ENCODE measurements around the gene FALEC. TPM values are rescaled to one million over a fixed set of nuclear protein-coding genes. Genes with fewer than 3 reads are reported as not detected.

Gene FALEC
- total and polyA plus RNA-seq, 8 donors = 0.50 to 1.9 (median 1.2) TPM; not detected in 2

DNA sequence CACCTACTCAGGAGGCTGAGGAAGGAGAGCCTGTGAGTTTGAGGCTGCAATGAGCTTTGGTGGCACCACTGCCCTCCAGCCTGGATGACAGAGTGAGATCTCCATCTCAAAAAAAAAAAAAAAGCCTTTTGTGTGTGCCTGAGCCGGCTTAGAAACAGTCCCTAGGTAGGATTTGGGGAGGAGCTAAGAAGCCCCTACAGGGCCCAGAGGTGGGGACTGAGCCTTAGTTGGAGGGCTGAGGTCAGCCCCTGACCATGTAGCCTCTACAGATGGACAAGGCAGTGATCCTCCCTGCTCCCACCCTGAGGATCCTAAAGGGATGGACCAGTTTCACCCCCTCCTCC lies 36.2 kb downstream of the FALEC start:
- Histone ChIP-seq H3K4me3 (peak overlapping the region in 1 of 2 donors; percentile 58), H3K36me3 (peaks cover 0 to 34% of the 10 kb centered on the region in 2 donors), H3K27me3 (no peaks in the 10 kb centered on the region), H3K9me3 (no peaks in the 10 kb centered on the region), H3K27ac (peak overlapping the region; percentile 85 to 89), H3K4me1 (peaks cover 35 to 64% of the 10 kb centered on the region in 2 donors)
- TF ChIP-seq, protein P1, sequence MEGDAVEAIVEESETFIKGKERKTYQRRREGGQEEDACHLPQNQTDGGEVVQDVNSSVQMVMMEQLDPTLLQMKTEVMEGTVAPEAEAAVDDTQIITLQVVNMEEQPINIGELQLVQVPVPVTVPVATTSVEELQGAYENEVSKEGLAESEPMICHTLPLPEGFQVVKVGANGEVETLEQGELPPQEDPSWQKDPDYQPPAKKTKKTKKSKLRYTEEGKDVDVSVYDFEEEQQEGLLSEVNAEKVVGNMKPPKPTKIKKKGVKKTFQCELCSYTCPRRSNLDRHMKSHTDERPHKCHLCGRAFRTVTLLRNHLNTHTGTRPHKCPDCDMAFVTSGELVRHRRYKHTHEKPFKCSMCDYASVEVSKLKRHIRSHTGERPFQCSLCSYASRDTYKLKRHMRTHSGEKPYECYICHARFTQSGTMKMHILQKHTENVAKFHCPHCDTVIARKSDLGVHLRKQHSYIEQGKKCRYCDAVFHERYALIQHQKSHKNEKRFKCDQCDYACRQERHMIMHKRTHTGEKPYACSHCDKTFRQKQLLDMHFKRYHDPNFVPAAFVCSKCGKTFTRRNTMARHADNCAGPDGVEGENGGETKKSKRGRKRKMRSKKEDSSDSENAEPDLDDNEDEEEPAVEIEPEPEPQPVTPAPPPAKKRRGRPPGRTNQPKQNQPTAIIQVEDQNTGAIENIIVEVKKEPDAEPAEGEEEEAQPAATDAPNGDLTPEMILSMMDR (IDR thresholded peaks at IDR 0.05) = no peak
- intact Hi-C loops (cut with DNase I) = no loop called here
- DNase-seq (no peak), ATAC-seq (no peak)

DNA sequence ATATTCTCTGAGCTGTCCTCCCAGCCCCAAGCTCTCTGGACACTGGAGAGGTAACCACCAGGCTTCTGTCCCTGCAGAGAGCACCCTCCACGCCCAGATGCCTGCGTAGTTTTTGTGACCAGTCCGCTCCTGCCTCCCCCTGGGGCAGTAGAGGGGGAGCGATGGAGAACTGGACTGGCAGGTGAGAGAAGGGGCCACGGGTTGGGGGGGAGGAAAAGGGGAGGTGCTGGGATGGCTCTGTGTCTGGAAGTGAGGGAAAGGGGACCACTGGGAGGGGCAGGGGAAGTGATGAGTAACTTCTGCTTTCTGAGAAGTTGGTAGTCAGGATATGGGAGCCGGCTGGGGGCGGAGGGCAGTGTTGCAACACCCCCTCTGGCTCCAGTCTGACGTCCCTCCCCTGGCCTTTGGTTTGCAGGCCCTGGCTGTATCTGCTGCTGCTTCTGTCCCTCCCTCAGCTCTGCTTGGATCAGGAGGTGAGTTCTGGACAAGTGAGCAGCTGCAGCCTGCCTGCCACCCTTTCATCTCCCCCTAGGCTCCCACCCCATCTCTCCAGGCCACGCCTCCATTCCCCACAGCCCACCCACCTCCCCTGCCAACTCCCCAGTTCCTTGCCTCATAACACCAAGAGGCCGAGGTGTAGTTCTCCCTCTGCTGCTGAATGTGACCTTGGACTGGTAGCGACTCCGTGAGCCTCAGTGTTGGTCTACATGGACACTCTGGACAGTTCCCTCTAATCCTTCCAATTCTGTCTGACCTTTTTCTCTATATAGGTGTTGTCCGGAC lies 36.8 kb downstream of the FALEC start:
- Histone ChIP-seq H3K4me1 (peaks cover 35 to 65% of the 10 kb centered on the region in 2 donors), H3K9me3 (no peaks in the 10 kb centered on the region), H3K4me3 (peak overlapping the region in 1 of 2 donors; percentile 19), H3K27ac (peak overlapping the region; percentile 85 to 89), H3K36me3 (peaks cover 0 to 39% of the 10 kb centered on the region in 2 donors), H3K27me3 (no peaks in the 10 kb centered on the region)
- ATAC-seq (peak; percentile 57), DNase-seq (peak; percentile 70 to 94 (median 90))
- intact Hi-C loops (cut with DNase I) = no loop called here
- TF ChIP-seq, protein P1 (IDR thresholded peaks at IDR 0.05) = no peak

DNA sequence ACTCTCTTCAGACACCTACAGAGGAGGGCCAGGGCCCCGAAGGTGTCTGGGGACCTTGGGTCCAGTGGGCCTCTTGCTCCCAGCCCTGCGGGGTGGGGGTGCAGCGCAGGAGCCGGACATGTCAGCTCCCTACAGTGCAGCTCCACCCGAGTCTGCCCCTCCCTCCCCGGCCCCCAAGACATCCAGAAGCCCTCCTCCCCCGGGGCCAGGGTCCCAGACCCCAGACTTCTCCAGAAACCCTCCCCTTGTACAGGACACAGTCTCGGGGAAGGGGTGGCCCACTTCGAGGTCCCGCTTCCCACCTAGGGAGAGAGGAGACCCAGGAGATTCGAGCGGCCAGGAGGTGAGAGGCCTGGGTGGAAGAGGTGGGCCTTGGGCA lies 37.3 kb downstream of the FALEC start:
- TF ChIP-seq, protein P1 (IDR thresholded peaks at IDR 0.05) = no peak
- Histone ChIP-seq H3K36me3 (peaks cover 0 to 45% of the 10 kb centered on the region in 2 donors), H3K4me1 (peaks cover 35 to 65% of the 10 kb centered on the region in 2 donors), H3K27me3 (no peaks in the 10 kb centered on the region), H3K9me3 (no peaks in the 10 kb centered on the region), H3K4me3 (peak overlapping the region in 1 of 2 donors; percentile 19), H3K27ac (peak overlapping the region; percentile 85 to 89)
- intact Hi-C loops (cut with DNase I) = no loop called here
- ATAC-seq (no peak), DNase-seq (no peak)

DNA sequence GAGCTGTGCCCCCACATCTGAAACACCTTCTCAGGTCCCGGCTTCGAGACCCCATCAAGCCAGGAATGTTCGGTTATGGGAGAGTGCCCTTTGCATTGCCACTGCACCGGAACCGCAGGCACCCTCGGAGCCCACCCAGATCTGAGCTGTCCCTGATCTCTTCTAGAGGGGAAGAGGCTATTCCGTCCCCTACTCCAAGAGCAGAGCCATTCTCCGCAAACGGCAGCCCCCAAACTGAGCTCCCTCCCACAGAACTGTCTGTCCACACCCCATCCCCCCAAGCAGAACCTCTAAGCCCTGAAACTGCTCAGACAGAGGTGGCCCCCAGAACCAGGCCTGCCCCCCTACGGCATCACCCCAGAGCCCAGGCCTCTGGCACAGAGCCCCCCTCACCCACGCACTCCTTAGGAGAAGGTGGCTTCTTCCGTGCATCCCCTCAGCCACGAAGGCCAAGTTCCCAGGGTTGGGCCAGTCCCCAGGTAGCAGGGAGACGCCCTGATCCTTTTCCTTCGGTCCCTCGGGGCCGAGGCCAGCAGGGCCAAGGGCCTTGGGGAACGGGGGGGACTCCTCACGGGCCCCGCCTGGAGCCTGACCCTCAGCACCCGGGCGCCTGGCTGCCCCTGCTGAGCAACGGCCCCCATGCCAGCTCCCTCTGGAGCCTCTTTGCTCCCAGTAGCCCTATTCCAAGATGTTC lies 38.0 kb downstream of the FALEC start:
- TF ChIP-seq, protein P1 (IDR thresholded peaks at IDR 0.05) = no peak
- Histone ChIP-seq H3K36me3 (peaks cover 0 to 52% of the 10 kb centered on the region in 2 donors), H3K9me3 (no peaks in the 10 kb centered on the region), H3K4me1 (peaks cover 29 to 65% of the 10 kb centered on the region in 2 donors), H3K4me3 (no peak overlapping the region), H3K27me3 (no peaks in the 10 kb centered on the region), H3K27ac (peak overlapping the region; percentile 85 to 89)
- ATAC-seq (no peak), DNase-seq (no peak)
- intact Hi-C loops (cut with DNase I) = no loop called here

DNA sequence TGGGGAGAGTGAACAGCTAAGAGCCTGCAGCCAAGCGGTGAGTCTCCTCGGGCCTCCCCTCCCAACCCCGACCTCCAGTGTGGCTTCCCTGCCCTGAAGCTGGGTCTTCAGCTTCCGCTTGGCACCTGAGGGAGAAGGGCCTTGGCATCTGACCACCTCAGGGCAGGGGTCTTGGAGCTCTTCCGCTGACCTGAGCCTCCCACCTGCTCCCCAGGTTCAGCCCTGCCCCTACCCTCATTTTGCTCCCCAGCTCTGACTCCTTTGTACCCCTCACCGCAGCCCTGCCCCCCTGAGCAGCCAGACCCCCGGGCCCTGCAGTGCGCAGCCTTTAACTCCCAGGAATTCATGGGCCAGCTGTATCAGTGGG lies 38.5 kb downstream of the FALEC start:
- Histone ChIP-seq H3K27ac (peak overlapping the region in 1 of 2 donors; percentile 85), H3K27me3 (no peaks in the 10 kb centered on the region), H3K4me1 (peaks cover 28 to 67% of the 10 kb centered on the region in 2 donors), H3K36me3 (peaks cover 0 to 57% of the 10 kb centered on the region in 2 donors), H3K9me3 (no peaks in the 10 kb centered on the region), H3K4me3 (no peak overlapping the region)
- intact Hi-C loops (cut with DNase I) = no loop called here
- DNase-seq = no peak
- TF ChIP-seq, protein P1 (IDR thresholded peaks at IDR 0.05) = no peak
- ATAC-seq = no peak
